OCI-LY7 (cell line): ENCODE measurements around the gene SGPL1.

Experiments used
- CTCF ChIP-seq: fragments of 200-600 bp; sonication (generic); conservative IDR thresholded peaks from 2 replicates; pipeline ENCODE4 v1.5.1; 2014; ENCODE audit warnings: mild to moderate bottlenecking, antibody characterized with exemption, low read length, moderate library complexity, mixed read lengths
- EZH2phosphoT487 ChIP-seq: fragments of 200-600 bp; sonication (generic); IDR thresholded peaks from 2 replicates; pipeline ENCODE4 v1.6.1; 2018; ENCODE audit warnings: low read depth, borderline replicate concordance, mild to moderate bottlenecking, mixed run types, antibody characterized with exemption, low read length, moderate library complexity, mixed read lengths

- no peak for TF ChIP-seq CTCF
- no peak for TF ChIP-seq EZH2phosphoT487
These were observed 112.4 kb downstream of the SGPL1 start for GRCh38 chr10:70928140-70928539.
